ENCODE results near the gene RAB11FIP3. TPM values are rescaled to one million over a fixed set of nuclear protein-coding genes. Genes with fewer than 3 reads are reported as not detected.
"Not testable (repeated sequence)": the region's sequence is repeated elsewhere in the genome, so short reads cannot be mapped to it uniquely, and the experiment has no call there.

Gene RAB11FIP3
- total RNA-seq, 1 donor from 2014 or later = 34.5 TPM

- no peaks in the 10 kb centered on the region for H3K36me3 ChIP-seq (ENCODE audit: control insufficient read depth, insufficient read depth, low read length)
- H3K27me3 ChIP-seq (ENCODE audit: control insufficient read depth, insufficient read depth, low read length) = no peaks in the 10 kb centered on the region
- no peak for DNase-seq (ENCODE audit: low read depth)
- no peak overlapping the region for H3K4me3 ChIP-seq (ENCODE audit: low read depth, low read length)
- TF ChIP-seq CTCF (IDR thresholded peaks at IDR 0.05; ENCODE audit: insufficient read depth, low read length, poor library complexity, severe bottlenecking) = no peak
Measured at GRCh38 chr16:414395-415169, 10.9 kb upstream of the RAB11FIP3 start.

GRCh38 chr16:415170-415498 is 10.3 kb upstream of the RAB11FIP3 start:
- H3K27me3 ChIP-seq (ENCODE audit: control insufficient read depth, insufficient read depth, low read length); H3K4me3 ChIP-seq (ENCODE audit: low read depth, low read length); DNase-seq (ENCODE audit: low read depth); H3K36me3 ChIP-seq (ENCODE audit: control insufficient read depth, insufficient read depth, low read length): not testable (repeated sequence)

- DNase-seq (ENCODE audit: low read depth); H3K36me3 ChIP-seq (ENCODE audit: control insufficient read depth, insufficient read depth, low read length); H3K4me3 ChIP-seq (ENCODE audit: low read depth, low read length); H3K27me3 ChIP-seq (ENCODE audit: control insufficient read depth, insufficient read depth, low read length): not testable (repeated sequence)
Measured at GRCh38 chr16:422179-422578, 3.3 kb upstream of the RAB11FIP3 start.

GRCh38 chr16:424033-424622 is 1.3 kb upstream of the RAB11FIP3 start:
- no peak for TF ChIP-seq CTCF (IDR thresholded peaks at IDR 0.05; ENCODE audit: insufficient read depth, low read length, poor library complexity, severe bottlenecking)
- Histone ChIP-seq H3K27me3 (ENCODE audit: control insufficient read depth, insufficient read depth, low read length) (no peaks in the 10 kb centered on the region), H3K4me3 (ENCODE audit: low read depth, low read length) (no peak overlapping the region), H3K36me3 (ENCODE audit: control insufficient read depth, insufficient read depth, low read length) (peaks cover 2% of the 10 kb centered on the region)
- peak; percentile 81 for DNase-seq (ENCODE audit: low read depth)

GRCh38 chr16:424623-425081 is 797 bp upstream of the RAB11FIP3 start:
- Histone ChIP-seq H3K27me3 (ENCODE audit: control insufficient read depth, insufficient read depth, low read length) (no peaks in the 10 kb centered on the region), H3K36me3 (ENCODE audit: control insufficient read depth, insufficient read depth, low read length) (peaks cover 2% of the 10 kb centered on the region), H3K4me3 (ENCODE audit: low read depth, low read length) (peak overlapping the region; percentile 61)
- TF ChIP-seq CTCF (IDR thresholded peaks at IDR 0.05; ENCODE audit: insufficient read depth, low read length, poor library complexity, severe bottlenecking) = no peak
- DNase-seq (ENCODE audit: low read depth) = no peak

- DNase-seq (ENCODE audit: low read depth) = no peak
- Histone ChIP-seq H3K4me3 (ENCODE audit: low read depth, low read length) (peak overlapping the region; percentile 61), H3K36me3 (ENCODE audit: control insufficient read depth, insufficient read depth, low read length) (peaks cover 2% of the 10 kb centered on the region), H3K27me3 (ENCODE audit: control insufficient read depth, insufficient read depth, low read length) (no peaks in the 10 kb centered on the region)
- TF ChIP-seq CTCF (IDR thresholded peaks at IDR 0.05; ENCODE audit: insufficient read depth, low read length, poor library complexity, severe bottlenecking) = no peak
Measured at GRCh38 chr16:425740-426114, 278 bp downstream of the RAB11FIP3 start.
